GM19351 (cell line): ENCODE data around the gene ADGRF3.
"Not testable (repeated sequence)": the region's sequence is repeated elsewhere in the genome, so short reads cannot be mapped to it uniquely, and the experiment has no call there.

Experiments
- ATAC-seq: cut with Tn5 transposase; IDR thresholded peaks from one replicate; pipeline ENCODE4 v1.9.1; 2021; ENCODE audit warnings: mild to moderate bottlenecking, moderate library complexity; ENCODE audit not compliant: unreplicated experiment

The ADGRF3 gene

GRCh38 chr2:26346454-26347053 lies at the start of gene ADGRF3:
Gene ADGRF3 (minus strand): TSS chr2:26346789. CDS start chr2:26346234, 555 bp downstream.
- ATAC-seq = no peak

DNA sequence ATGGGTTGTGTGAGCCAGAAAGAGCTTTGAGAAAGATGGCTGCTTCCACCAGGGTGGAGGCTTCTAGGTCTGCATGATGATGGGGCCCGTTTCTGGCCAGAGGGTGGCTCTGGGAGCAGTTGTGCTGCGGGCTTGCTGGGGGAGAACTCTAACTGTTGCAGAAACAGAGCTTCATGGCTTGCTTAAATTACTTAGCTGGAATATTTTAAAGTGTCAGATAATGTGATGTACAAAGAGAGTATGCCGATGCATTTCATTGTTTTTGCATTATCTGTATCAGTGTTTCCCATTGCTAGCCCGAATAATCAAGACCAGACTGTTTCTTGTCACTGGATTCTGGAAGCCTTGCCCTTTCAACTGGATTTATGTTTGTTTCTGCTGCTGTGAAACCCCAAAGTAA lies 48.8 kb upstream of the ADGRF3 start:
- ATAC-seq = no peak

DNA sequence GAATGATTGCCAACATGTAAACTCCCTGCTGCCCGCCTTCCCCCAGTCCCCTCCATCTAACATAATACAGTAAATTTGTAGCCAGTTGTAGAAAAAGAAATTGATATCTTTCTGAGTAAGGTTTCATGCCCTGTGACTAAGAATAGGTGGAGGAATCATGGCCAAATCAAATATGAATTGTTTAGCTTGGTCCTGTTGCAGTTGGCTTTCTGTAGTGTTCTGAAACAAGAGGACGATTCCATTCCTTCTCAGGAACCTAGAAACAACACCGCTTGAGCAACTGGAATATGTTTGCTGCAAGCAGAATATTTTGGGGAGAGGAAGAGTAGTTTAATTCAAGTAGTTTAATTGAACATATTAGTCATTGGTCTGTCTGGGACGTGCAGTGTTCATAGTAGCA lies 48.1 kb upstream of the ADGRF3 start:
- ATAC-seq = no peak

DNA sequence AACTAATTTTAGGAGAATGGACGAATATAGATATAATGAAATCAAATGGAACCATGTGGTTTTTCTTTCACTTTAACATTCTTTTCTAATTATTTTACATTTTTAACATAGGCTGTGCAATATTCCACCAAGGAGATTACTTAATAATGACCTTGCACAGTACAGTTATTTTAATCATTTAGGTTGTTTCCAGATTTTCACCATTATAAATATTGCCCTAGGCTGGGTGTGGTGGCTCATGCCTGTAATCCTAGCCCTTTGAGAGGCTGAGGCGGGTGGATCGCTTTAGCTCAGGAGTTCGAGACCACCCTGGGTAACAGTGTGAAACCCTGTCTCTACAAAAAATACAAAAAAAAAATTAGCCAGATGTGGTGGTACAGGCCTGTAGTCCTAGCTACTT lies 40.6 kb upstream of the ADGRF3 start:
- no peak for ATAC-seq

DNA sequence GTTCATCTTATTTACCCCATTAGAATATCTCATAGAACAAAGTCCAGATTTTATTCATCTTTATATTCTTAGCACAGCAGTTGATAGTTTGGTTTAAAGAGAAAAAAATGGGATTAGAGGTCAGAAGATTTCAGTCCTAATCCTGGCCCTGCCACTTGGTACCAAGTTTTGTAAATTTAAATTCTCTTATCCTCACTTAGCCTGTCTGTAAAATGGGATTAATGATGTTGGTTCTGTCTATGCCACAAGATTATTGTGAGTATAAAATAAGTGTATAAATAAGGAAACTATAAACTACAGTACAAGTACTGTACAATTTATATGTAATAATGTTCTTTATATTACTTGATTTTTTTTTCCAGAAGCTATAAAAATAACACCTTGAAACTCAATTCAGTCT lies 38.0 kb upstream of the ADGRF3 start:
- ATAC-seq = no peak

- ATAC-seq = no peak
These were observed 37.6 kb upstream of the ADGRF3 start for GRCh38 chr2:26384183-26384582.

DNA sequence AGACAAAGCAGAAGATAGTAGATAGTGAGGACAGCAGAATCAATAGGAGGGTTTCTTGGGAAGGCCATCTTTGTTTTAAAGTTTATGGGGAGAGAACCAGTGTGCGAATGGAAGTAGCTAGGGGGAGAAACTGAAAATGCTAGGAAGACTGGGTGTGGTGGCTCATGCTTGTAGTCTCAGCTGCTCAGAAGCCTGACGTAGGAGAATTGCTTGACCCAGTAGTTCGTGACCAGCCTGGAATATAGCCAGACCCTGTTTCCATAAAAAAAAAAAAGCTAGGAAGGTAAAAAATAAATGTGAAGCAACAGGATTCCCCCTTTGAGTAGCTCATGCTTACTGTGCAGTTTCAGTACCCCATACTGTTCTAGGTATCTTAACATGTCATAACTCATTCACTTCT lies 36.0 kb upstream of the ADGRF3 start:
- no peak for ATAC-seq

GRCh38 chr2:26380281-26380680 lies 33.7 kb upstream of the ADGRF3 start:
- no peak for ATAC-seq

DNA sequence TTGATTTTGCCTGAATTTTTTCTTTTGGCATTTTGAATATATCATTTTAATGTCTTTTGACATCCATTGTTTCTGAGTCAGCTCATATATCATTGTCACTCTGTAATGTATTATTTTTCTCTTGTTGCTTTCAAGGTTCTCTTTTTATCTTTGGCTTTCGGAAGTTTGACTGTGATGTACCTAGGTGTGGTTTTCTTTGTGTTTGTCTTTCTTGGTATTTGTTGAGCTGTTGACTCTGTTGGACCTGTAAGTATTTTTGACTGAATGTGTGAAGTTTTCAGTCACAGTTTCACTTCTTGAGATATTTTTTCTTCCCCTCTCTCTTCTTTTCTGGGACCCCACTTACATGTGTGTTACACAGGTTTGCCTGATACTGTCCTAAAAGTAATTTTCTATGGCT lies 30.2 kb upstream of the ADGRF3 start:
- ATAC-seq = no peak

DNA sequence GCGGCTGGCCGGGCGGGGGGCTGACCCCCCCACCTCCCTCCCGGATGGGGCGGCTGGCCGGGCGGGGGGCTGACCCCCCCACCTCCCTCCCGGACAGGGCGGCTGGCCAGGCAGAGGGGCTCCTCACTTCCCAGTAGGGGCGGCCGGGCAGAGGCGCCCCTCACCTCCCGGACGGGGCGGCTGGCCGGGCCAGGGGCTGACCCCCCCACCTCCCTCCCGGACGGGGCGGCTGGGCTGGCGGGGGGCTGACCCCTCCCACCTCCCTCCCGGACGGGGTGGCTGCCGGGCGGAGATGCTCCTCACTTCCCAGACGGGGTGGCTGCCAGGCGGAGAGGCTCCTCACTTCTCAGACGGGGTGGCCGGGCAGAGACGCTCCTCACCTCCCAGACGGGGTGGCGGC lies 24.3 kb upstream of the ADGRF3 start:
- not testable (repeated sequence) for ATAC-seq

- not testable (repeated sequence) for ATAC-seq
These were observed 23.1 kb upstream of the ADGRF3 start for GRCh38 chr2:26369664-26370063.

DNA sequence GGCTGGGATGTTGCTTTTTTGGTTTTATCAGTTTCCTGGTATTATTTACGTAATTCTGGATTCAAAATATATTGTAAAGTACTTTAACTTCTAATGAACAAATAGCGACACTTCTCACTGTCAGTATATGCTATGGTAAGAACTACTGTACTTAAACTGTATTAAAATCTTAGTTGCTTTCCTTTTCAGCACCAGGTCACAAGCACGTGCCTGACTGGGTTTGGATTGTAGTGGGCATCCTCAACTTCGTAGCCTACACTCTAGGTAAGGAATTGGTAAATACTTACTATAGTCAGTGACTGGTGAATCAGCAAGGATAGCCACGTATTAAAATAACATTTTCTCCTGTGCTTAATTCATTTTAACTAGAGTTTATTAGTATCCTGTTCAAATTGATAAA lies 20.4 kb upstream of the ADGRF3 start:
- no peak for ATAC-seq

DNA sequence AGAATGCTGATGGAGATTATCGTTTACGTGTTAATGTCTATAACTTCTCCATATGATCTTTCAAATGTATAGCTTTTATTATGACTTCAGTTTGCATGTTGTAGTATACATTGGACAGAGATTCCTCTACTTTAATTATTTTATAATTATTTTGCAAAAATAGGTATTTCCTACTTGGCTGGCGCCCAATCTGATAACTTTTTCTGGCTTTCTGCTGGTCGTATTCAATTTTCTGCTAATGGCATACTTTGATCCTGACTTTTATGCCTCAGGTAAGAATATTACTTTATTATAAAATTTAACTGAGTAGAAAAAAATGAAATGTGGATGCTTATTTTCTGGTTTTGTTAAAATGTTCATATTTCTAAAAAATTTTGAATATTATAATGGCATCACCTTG lies 18.1 kb upstream of the ADGRF3 start:
- no peak for ATAC-seq

DNA sequence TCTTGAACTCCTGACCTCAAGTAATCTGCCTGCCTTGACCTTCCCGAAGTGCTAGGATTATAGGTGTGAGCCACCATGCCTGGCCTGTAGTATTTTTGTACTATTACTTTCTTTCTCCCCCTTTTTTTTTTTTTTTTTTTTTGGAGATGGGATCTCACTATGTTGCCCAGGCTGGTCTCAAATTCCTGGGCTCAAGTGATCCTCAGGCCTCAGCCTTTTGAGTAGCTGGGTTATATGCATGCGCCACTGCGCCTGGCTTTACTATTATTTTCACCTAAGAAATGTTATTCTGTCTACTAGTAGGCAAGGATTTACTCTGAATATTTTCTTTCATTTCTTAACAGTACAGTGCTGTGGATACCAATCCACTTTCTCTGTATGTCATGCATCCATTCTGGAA lies 17.4 kb upstream of the ADGRF3 start:
- ATAC-seq = no peak

GRCh38 chr2:26363323-26363722 lies 16.7 kb upstream of the ADGRF3 start:
- no peak for ATAC-seq

GRCh38 chr2:26359886-26360473 lies 13.4 kb upstream of the ADGRF3 start:
- ATAC-seq = no peak

- ATAC-seq = no peak
These were observed 10.2 kb upstream of the ADGRF3 start for GRCh38 chr2:26356771-26357170.

DNA sequence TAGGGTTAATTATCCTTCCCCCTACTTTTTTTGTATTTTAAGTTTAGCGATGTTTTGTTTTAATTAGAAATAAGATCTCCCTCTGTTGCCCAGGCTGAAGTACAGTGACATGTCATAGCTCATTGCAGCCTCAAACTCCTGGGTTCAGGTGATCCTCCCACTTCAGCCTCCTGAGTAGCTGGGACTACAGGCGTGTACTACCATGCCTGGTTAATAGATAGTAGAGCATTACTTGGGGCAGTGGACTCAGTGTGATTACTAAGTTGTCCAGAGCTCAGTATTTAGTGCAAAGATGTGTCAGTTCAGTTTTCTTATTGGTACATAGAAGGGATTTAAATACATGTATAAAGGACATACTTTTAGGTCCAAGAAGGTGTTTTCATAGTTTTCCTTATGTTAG lies 9.5 kb upstream of the ADGRF3 start:
- no peak for ATAC-seq

GRCh38 chr2:26355038-26355995 lies 8.7 kb upstream of the ADGRF3 start:
- no peak for ATAC-seq

DNA sequence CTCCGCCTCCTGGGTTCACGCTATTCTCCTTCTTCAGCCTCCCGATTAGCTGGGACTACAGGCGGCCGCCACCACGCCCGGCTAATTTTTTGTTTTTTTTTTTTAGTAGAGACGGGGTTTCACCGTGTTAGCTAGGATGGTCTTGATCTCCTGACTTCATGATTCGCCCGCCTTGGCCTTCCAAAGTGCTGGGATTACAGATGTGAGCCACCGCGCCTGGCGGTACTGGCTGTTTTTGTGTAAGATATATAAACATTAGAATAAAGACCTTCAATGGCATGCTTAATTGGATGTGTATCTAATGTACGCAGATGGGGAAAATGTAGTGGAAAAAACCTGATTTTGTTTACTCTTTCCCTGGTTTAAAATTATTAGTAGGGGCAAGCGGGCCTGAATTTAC lies 7.9 kb upstream of the ADGRF3 start:
- ATAC-seq = not testable (repeated sequence)

DNA sequence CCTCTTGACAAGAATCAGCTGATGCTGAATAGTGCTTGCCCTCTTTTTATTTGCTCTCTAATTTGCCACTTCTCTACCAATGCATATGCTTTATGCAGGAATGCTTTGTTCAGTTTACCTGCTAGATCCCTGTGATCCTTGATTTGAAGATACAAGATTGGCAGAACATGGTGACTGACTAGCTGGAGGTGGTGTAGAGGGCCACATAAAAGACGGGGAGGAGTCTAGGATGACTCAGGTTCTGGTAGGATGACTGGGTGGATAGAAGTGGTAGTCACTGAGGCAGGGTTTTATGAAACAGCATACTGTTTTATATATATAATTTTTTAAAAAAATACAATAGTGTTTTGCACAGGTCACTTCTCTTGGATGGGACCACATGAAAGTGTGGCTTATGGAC lies 6.3 kb upstream of the ADGRF3 start:
- ATAC-seq = no peak
